ENCODE data around the gene PRUNE2.
"Not testable (repeated sequence)": the region's sequence is repeated elsewhere in the genome, so short reads cannot be mapped to it uniquely, and the experiment has no call there.

Gene PRUNE2

DNA sequence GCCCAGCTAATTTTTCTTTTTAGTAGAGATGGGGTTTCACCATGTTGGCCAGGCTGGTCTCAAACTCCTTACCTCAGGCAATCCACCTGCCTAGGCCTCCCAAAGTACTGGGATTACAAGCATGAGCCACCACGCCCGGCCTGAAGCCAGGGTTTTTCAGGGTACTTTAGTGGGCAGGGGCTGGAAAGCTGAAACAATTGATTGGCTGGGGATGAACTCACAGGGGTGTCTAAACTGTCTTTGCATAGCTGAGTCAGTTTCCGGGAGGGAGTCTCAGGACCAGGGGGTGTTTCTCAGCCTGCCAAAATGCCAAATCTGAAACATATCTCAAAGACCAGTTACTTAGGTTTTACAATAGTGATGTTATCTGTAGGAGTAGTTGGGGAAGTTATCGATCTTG lies 46.1 kb downstream of the PRUNE2 start:
- Histone ChIP-seq H3K9me3 (ENCODE audit: severe bottlenecking) (no peaks in the 10 kb centered on the region), H3K4me3 (ENCODE audit: severe bottlenecking) (no peak overlapping the region), H3K27ac (ENCODE audit: poor library complexity, severe bottlenecking) (peak overlapping the region; percentile 30), H3K36me3 (ENCODE audit: low read depth) (no peaks in the 10 kb centered on the region), H3K27me3 (ENCODE audit: insufficient read depth, poor library complexity, severe bottlenecking) (no peaks in the 10 kb centered on the region), H3K4me1 (ENCODE audit: insufficient read depth, poor library complexity, severe bottlenecking) (peaks cover 11% of the 10 kb centered on the region)
- ATAC-seq (ENCODE audit: low read depth) (peak; percentile 85), DNase-seq (ENCODE audit: low spot score) (no peak)
- TF ChIP-seq, protein P1, sequence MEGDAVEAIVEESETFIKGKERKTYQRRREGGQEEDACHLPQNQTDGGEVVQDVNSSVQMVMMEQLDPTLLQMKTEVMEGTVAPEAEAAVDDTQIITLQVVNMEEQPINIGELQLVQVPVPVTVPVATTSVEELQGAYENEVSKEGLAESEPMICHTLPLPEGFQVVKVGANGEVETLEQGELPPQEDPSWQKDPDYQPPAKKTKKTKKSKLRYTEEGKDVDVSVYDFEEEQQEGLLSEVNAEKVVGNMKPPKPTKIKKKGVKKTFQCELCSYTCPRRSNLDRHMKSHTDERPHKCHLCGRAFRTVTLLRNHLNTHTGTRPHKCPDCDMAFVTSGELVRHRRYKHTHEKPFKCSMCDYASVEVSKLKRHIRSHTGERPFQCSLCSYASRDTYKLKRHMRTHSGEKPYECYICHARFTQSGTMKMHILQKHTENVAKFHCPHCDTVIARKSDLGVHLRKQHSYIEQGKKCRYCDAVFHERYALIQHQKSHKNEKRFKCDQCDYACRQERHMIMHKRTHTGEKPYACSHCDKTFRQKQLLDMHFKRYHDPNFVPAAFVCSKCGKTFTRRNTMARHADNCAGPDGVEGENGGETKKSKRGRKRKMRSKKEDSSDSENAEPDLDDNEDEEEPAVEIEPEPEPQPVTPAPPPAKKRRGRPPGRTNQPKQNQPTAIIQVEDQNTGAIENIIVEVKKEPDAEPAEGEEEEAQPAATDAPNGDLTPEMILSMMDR (IDR thresholded peaks at IDR 0.05; ENCODE audit: poor library complexity, severe bottlenecking), result no peak

DNA sequence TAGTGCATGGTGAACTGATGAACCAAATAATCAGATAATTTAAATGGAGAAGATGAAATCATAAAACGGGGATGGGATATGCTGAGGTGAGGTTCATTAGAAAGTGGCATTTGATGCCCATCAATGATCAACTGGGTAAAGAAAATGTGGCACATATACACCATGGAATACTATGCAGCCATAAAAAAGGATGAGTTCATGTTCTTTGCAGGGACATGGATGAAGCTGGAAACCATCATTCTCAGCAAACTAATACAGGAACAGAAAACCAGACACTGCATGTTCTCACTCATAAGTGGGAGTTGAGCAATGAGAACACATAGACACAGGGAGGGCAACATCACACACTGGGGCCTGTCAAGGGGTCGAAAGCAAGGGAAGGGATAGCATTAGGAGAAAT lies 47.7 kb downstream of the PRUNE2 start:
- not testable (repeated sequence) for ATAC-seq (ENCODE audit: low read depth); DNase-seq (ENCODE audit: low spot score); H3K36me3 ChIP-seq (ENCODE audit: low read depth); H3K9me3 ChIP-seq (ENCODE audit: severe bottlenecking); H3K27me3 ChIP-seq (ENCODE audit: insufficient read depth, poor library complexity, severe bottlenecking); H3K27ac ChIP-seq (ENCODE audit: poor library complexity, severe bottlenecking); H3K4me3 ChIP-seq (ENCODE audit: severe bottlenecking)
- peaks cover 11% of the 10 kb centered on the region for H3K4me1 ChIP-seq (ENCODE audit: insufficient read depth, poor library complexity, severe bottlenecking)

DNA sequence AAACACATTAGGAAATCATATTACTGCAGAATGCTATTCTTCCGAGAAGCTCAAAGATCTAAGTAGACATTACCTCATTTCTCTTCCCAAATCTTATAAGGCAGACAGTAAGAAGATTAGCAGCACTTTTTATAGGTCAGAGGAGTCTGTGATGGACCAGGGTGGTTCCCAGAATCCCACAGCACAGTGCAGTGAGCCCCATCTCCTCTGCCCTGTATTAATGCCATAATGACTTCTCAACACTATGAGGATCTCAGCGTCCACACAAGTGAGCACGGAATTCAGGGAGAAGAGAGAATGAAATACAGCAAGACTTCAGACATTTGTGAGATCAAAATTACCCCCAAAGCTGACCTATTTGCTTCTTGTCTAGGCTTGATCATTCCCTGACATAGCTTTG lies 49.9 kb downstream of the PRUNE2 start:
- Histone ChIP-seq H3K4me3 (ENCODE audit: severe bottlenecking) (no peak overlapping the region), H3K27me3 (ENCODE audit: insufficient read depth, poor library complexity, severe bottlenecking) (no peaks in the 10 kb centered on the region), H3K27ac (ENCODE audit: poor library complexity, severe bottlenecking) (no peak overlapping the region), H3K9me3 (ENCODE audit: severe bottlenecking) (no peaks in the 10 kb centered on the region), H3K36me3 (ENCODE audit: low read depth) (no peaks in the 10 kb centered on the region), H3K4me1 (ENCODE audit: insufficient read depth, poor library complexity, severe bottlenecking) (peaks cover 11% of the 10 kb centered on the region)
- DNase-seq (ENCODE audit: low spot score) (no peak), ATAC-seq (ENCODE audit: low read depth) (no peak)
- TF ChIP-seq, protein P1 (IDR thresholded peaks at IDR 0.05; ENCODE audit: poor library complexity, severe bottlenecking), result no peak

DNA sequence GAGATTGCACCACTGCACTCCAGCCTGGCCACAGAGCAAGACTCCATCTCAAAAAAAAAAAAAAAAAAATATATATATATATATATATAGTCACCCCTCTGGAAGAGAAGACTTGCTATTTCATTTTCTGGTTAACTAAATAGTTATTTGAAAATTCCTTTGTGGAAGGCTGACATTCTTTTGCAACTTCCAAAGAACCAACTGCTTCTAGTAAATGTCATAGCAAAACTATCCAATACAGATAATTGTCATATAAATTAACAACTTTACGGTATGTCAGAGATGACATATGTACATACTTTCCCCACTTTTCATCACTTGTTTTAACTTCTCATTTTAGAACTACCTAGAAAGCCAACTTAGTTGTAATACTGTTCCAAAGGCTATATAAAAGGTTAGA lies 50.9 kb downstream of the PRUNE2 start:
- Histone ChIP-seq H3K36me3 (ENCODE audit: low read depth) (no peaks in the 10 kb centered on the region), H3K4me1 (ENCODE audit: insufficient read depth, poor library complexity, severe bottlenecking) (peaks cover 9% of the 10 kb centered on the region), H3K9me3 (ENCODE audit: severe bottlenecking) (no peaks in the 10 kb centered on the region), H3K4me3 (ENCODE audit: severe bottlenecking) (no peak overlapping the region), H3K27me3 (ENCODE audit: insufficient read depth, poor library complexity, severe bottlenecking) (no peaks in the 10 kb centered on the region), H3K27ac (ENCODE audit: poor library complexity, severe bottlenecking) (no peak overlapping the region)
- TF ChIP-seq, protein P1 (IDR thresholded peaks at IDR 0.05; ENCODE audit: poor library complexity, severe bottlenecking), result no peak
- DNase-seq (ENCODE audit: low spot score), result no peak
- no peak for ATAC-seq (ENCODE audit: low read depth)

DNA sequence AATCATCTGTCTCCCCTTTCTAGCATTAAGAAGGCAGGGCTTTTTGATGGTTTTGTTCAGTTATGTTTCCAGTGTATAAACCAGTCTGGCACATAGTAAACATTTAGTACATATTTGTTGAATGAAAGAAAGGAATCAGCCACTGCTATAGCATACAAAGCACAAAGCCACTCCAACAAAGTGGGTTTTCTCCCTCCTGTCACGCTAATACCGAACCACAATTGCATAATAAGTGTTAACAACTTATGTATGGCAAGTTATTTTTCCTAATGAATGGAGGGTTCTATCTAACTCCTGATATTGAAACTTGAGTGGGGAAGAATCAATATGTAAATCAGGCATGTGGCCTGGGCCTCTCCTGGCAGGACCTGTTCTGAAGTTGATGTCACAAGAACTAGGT lies 53.9 kb downstream of the PRUNE2 start:
- DNase-seq (ENCODE audit: low spot score) (no peak), ATAC-seq (ENCODE audit: low read depth) (no peak)
- TF ChIP-seq, protein P1 (IDR thresholded peaks at IDR 0.05; ENCODE audit: poor library complexity, severe bottlenecking), result no peak
- H3K27me3 ChIP-seq (ENCODE audit: insufficient read depth, poor library complexity, severe bottlenecking), result no peaks in the 10 kb centered on the region
- H3K36me3 ChIP-seq (ENCODE audit: low read depth), result no peaks in the 10 kb centered on the region
- H3K27ac ChIP-seq (ENCODE audit: poor library complexity, severe bottlenecking), result no peak overlapping the region
- H3K4me1 ChIP-seq (ENCODE audit: insufficient read depth, poor library complexity, severe bottlenecking), result no peaks in the 10 kb centered on the region
- H3K9me3 ChIP-seq (ENCODE audit: severe bottlenecking), result no peaks in the 10 kb centered on the region
- no peak overlapping the region for H3K4me3 ChIP-seq (ENCODE audit: severe bottlenecking)

Measured in RWPE2 (cell line).